Fibroblast of pulmonary artery (primary cell): ENCODE results near the gene DRAP1.
A peak's percentile ranks its signal among the peaks of the same experiment; 100 is the strongest.

Experiments used
- DNase-seq: peaks from one replicate; pipeline ENCODE4 v3.0.0-alpha.2; 2010; ENCODE audit warnings: low read depth
- H3K4me3 ChIP-seq: replicated peaks from 2 replicates; pipeline ENCODE4 v1.5.1; 2011; ENCODE audit warnings: low read depth, mild to moderate bottlenecking, control low read depth, low read length, moderate library complexity
- CTCF ChIP-seq: IDR thresholded peaks from 2 replicates; pipeline ENCODE4 v1.5.1; 2011; ENCODE audit warnings: mild to moderate bottlenecking, control low read depth, low read length, inconsistent platforms; ENCODE audit errors: missing control alignments

The DRAP1 gene

GRCh38 chr11:65883786-65884715 is 35.2 kb upstream of the DRAP1 start:
- no peak for TF ChIP-seq CTCF
- DNase-seq, result no peak
- no peak overlapping the region for H3K4me3 ChIP-seq

GRCh38 chr11:65884716-65885092 is 34.5 kb upstream of the DRAP1 start:
- H3K4me3 ChIP-seq, result no peak overlapping the region
- peak; percentile 83 for DNase-seq
- TF ChIP-seq CTCF, result no peak

- no peak for DNase-seq
- TF ChIP-seq CTCF, result no peak
- no peak overlapping the region for H3K4me3 ChIP-seq
Observed at GRCh38 chr11:65885231-65885630, 34.0 kb upstream of the DRAP1 start.

GRCh38 chr11:65885808-65886536 is 33.3 kb upstream of the DRAP1 start:
- H3K4me3 ChIP-seq, result no peak overlapping the region
- TF ChIP-seq CTCF, result no peak
- no peak for DNase-seq

GRCh38 chr11:65886826-65887722 is 32.2 kb upstream of the DRAP1 start:
- peak overlapping the region; percentile 85 for H3K4me3 ChIP-seq
- DNase-seq, result no peak
- no peak for TF ChIP-seq CTCF

- no peak for DNase-seq
- TF ChIP-seq CTCF, result no peak
- peak overlapping the region; percentile 85 for H3K4me3 ChIP-seq
Observed at GRCh38 chr11:65887723-65888162, 31.5 kb upstream of the DRAP1 start.
